ENCODE measurements around the gene GORASP1.
A peak's percentile ranks its signal among the peaks of the same experiment; 100 is the strongest.

GORASP1 gene

GRCh38 chr3:39140341-39140971 is 33.0 kb upstream of the GORASP1 start:
- DNase-seq, result no peak

DNA sequence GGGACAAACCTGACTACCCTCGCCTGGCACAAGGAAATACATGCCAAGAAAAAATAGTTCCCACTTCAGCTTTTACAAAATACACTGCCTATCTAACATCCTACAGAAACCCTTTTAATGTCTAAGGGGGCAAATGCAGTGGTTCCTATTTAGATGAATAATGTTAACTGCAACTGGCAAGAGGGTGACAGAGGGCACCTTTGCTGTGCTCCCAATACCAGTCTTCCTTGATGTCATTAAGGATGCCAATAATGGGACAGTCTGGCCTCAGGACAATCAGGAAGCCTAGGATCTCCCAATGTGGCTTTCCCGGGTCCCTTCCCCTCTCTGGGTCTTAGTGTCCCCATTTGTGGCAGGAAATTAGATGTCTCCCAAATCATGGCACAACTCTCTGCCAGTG is 32.0 kb upstream of the GORASP1 start:
- DNase-seq, result no peak

GRCh38 chr3:39138804-39139415 is 31.5 kb upstream of the GORASP1 start:
- DNase-seq, result no peak

GRCh38 chr3:39137991-39138803 is 30.8 kb upstream of the GORASP1 start:
- DNase-seq, result no peak

GRCh38 chr3:39137435-39137936 is 30.1 kb upstream of the GORASP1 start:
- DNase-seq, result no peak

- DNase-seq, result no peak
These were observed 29.4 kb upstream of the GORASP1 start for GRCh38 chr3:39136533-39137434.

- no peak for DNase-seq
These were observed 27.9 kb upstream of the GORASP1 start for GRCh38 chr3:39135170-39135805.

DNA sequence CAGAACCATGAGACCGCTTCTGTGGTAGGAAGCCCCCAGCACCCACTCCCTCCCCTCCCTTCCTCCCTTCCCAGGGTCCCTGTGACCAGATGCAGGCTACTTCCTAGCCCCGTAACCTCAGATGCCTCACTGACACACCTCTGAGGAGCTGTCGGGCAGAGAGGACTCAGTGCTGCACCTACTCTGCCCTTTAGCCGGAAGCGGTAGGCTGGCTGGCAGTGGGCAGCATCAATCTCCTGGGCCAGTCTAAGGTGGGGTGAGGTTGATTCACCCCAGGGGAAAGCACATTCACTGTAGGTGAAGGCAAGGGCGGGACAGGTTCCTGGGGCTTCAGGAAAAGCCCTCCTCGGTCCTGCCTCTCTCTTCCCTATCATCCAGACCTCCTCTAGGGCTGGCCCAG is 26.9 kb upstream of the GORASP1 start:
- DNase-seq, result no peak

GRCh38 chr3:39133822-39134221 is 26.4 kb upstream of the GORASP1 start:
- DNase-seq, result no peak

DNA sequence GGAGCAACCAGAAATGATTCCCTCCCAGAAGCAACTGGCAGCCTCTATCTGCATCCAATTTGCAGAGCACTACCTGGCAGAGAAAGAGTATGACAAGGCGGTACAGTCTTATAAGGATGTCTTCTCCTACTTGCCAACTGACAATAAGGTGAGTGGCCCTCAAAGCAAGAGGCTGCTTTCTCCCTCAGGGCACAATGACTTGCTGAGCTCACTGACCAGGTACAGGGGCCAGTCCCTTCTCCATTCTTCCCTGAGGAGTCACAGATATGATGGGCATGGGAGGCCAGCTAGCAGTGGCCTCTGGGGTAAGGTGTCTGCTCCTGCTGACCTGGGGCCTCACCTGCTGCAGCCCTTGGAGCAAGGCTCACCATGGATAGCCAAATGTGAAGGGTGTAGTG is 25.7 kb upstream of the GORASP1 start:
- no peak for DNase-seq

DNA sequence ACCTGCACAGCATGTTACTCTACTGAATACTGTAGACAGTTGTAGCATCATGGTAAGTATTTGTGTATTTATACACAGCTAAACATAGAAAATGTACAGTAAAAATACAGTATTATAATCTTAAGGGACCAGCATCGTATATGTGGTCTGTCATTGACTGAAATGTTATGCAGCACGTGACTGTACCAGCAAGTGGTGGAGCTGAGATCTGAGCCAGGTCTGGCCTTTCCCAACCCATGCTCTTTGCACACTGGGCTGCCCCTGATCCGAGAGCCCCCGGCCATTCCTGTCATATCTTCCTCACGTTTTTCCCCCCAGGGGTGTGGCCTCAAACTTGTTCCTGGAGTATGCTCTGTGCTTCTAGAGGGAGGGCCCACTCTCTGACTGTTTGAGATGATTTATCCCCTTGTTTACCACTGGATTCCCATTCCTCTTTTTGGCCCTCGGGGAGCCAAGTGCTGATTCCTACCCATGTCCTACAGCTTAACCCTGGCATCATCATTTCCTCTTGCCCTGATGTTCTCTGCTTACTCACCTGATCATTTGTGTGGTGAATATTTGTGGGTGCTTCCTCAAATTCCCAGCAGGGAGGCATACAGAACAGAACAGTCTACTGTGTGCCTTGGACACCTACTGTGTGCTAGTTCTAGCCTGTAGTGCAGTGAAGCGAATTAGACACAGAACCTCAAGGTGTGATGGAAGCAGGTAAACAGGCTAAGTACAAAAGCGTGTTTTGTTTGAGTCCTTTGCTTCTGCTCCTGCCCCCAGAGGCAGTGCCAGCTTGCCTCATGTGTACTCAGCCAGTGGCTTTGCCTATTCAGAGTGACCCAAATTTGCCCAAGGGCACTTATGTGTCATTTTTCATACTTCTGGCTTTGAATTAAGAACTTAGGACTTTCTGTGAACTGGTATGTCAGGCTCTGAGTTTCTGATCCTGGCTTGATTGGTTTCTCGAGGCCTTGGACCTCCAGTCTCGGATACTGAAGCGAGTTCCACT is 25.0 kb upstream of the GORASP1 start:
- DNase-seq, result peak; percentile 18

DNA sequence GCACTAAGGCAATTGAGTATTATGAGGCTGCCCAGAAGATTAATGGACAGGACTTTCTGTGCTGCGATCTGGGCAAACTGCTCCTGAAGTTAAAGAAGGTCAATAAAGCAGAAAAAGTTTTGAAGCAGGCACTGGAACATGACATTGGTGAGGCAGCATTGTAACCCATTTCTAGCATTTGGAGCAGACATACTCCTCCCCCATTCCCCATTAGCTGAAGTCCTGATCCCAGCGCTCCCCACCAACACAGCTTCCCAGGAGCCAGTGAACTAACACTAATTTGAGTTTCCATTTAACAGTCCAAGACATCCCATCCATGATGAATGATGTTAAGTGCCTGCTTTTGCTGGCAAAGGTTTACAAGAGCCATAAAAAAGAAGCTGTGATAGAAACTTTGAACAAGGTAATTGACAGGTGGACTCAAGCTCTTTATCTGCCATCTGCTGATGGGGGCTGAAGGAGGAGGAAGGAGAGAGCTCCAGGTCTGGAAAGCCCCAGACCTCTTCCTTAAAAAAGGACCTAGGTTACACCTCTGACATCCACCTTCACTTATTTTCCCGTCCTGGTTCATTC is 23.4 kb upstream of the GORASP1 start:
- DNase-seq, result peak; percentile 54

DNA sequence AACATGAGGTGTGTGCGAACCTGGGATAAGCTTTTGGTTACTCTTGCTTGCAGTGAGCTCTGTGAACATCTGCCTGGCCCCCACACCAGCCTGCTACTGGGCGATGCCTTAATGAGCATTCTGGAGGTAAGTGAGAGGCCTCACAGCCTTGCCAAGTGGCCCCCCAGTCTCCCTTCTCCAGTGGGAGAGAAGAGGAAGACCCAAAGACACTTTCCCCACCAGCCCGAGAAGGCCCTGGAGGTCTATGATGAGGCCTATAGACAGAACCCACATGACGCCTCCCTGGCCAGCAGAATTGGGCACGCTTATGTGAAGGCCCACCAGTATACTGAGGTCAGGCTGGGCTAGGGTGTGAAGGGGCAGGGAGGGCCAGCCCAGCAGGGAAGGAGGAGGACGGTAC is 22.6 kb upstream of the GORASP1 start:
- no peak for DNase-seq

- DNase-seq, result no peak
These were observed 21.5 kb upstream of the GORASP1 start for GRCh38 chr3:39128951-39129350.

DNA sequence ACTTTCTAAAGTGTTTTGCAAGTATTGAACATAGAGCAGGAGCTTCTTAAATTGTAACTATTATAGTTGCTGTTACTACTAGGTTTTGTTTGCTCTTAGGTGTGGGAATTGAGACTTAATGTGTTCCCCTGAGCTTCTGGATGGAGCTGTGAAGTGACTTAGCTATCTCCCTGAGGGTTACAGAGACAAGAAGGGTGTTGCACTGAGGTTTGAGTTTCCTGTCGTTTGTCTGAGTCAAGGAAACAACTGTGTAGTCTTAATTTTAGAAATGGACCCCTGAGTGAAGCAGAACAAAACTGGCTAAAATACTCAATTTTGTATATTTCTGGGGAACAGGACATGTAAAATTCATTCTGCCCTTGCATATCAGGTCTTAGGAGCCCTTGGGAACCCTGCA is 20.5 kb upstream of the GORASP1 start:
- no peak for DNase-seq

DNA sequence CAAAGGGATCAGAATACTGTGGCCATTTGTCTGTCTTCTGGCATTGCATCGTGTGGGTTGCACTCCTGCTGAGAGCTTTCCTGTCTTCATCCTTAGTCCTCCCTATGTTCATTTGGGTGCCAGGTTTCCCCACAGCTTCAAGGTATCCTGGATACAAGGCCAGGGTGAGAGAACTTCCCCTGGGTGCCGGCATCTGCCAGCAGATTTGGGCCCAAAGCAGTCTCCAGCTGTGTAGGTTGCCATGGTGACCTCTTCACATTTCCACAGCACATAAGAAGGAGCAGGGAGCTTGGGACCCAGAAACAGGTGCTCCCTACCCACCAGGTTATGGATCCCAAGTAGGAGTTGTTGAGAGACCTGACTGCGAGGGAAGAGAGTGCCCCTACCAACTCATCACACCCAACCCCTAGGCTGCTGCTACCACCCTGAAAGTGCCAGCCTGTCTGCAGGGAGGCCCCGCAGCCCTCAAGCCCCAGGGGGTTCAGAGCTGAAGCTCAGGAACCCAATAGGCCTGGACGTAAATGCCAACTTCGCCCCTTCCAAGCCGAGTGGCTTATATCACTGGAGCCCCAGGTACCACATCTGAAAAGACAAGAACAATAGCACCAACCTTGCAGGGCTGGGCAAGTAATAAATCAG is 20.0 kb upstream of the GORASP1 start:
- peak; percentile 64 for DNase-seq

DNA sequence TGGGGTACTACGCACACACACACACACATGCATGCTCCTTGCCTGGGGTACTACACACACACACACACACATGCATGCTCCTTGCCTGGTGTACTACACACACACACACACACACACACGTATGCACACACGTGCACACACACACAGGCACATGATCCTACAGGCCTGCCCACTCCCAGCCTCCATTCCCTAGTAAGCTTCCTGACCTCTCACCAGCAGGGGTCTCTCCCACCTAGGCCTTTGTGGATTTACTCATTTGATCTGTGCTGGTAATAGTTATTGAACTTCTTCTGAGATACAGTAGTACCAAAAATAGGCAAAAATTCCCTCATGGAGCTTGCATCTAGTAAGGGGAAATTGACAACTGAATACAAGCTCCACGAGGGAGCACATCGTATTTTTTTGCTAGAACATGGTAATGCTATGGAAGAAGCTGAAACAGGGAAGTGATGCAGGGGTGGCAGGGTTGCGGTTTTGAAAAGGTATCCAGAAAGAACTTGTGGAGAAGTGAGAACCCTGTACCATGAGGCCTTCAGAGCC is 19.2 kb upstream of the GORASP1 start:
- DNase-seq, result peak; percentile 54

- no peak for DNase-seq
These were observed 18.5 kb upstream of the GORASP1 start for GRCh38 chr3:39125841-39126500.
